B cell (primary cell): ENCODE data around the gene N4BP2. TPM values are rescaled to one million over a fixed set of nuclear protein-coding genes. Genes with fewer than 3 reads are reported as not detected.

Source experiments
- ATAC-seq: fragments of 200-7000 bp; cut with Tn5 transposase; one replicate; pipeline ENCODE4 v1.10.0; 2021; ENCODE audit warnings: low read depth, mild to moderate bottlenecking, moderate number of reproducible peaks, moderate library complexity
- CTCF ChIA-PET: fragments of 350-600 bp; sonication (Branson Sonifier 250); formaldehyde crosslinking; loops from one replicate; lab custom pipeline; 2021; ENCODE audit warnings: antibody characterized with exemption, inconsistent platforms; lab: Charles Lee
- POLR2A ChIA-PET: fragments of 350-600 bp; sonication (Branson Sonifier 250); formaldehyde crosslinking; loops from one replicate; lab custom pipeline; 2021; ENCODE audit warnings: antibody characterized with exemption; lab: Charles Lee
- DNase-seq: peaks from one replicate; pipeline ENCODE4 v3.0.0; 2013
- H2AFZ ChIP-seq: 2 replicates; pipeline ENCODE4 v1.6.1; 2012; ENCODE audit warnings: mild to moderate bottlenecking, low read depth, low read length; ENCODE audit not compliant: insufficient read depth, poor library complexity, severe bottlenecking
- H3K27ac ChIP-seq, 2 donors: 1 replicate in 1 of 2; 2 replicates in 1 of 2; pipeline ENCODE4 v1.5.1; 2012 to 2013; ENCODE audit warnings: low read length in 2 of 2, mild to moderate bottlenecking in 2 of 2, moderate library complexity in 1 of 2
- H3K27me3 ChIP-seq, 4 experiments: fragments of 200-600 bp in 1 of 4; sonication (generic) in 1 of 4; replicated peaks in 1 of 4; 1 replicate in 2 of 4; 2 replicates in 2 of 4; pipeline versions ENCODE4 v1.6.1 to v1.7.0; 2013 to 2016; ENCODE audit warnings: low read length in 3 of 4, mild to moderate bottlenecking in 2 of 4, mixed read lengths in 1 of 4, moderate library complexity in 1 of 4; ENCODE audit not compliant: insufficient read depth in 4 of 4, control insufficient read depth in 3 of 4; ENCODE audit errors: control extremely low read depth in 1 of 4
- H3K36me3 ChIP-seq, 2 experiments: replicated peaks in 1 of 2; 1 replicate in 1 of 2; 2 replicates in 1 of 2; pipeline versions ENCODE4 v1.6.1 to v1.7.1; 2013; ENCODE audit warnings: low read length in 1 of 2; ENCODE audit not compliant: insufficient read depth in 2 of 2, control insufficient read depth in 1 of 2; ENCODE audit errors: control extremely low read depth in 1 of 2, extremely low read depth in 1 of 2
- H3K4me1 ChIP-seq, 2 donors: fragments of 200-600 bp in 1 of 2; sonication (generic) in 1 of 2; 1 replicate in 1 of 2; 2 replicates in 1 of 2; pipeline versions ENCODE4 v1.5.1 to v1.6.1; 2013 to 2017; ENCODE audit warnings: low read length in 2 of 2; ENCODE audit not compliant: control insufficient read depth in 2 of 2, insufficient read depth in 2 of 2
- H3K4me2 ChIP-seq: replicated peaks from 2 replicates; pipeline ENCODE3; 2012; ENCODE audit warnings: mild to moderate bottlenecking, low read depth, low read length; ENCODE audit not compliant: poor library complexity, severe bottlenecking
- H3K4me3 ChIP-seq, 5 experiments: fragments of 200-600 bp in 1 of 5; sonication (generic) in 1 of 5; 1 replicate in 3 of 5; 2 replicates in 2 of 5; pipeline versions ENCODE4 v1.5.1 to v1.7.0; 2011 to 2016; ENCODE audit warnings: low read length in 4 of 5, mild to moderate bottlenecking in 4 of 5, low read depth in 2 of 5, control low read depth in 1 of 5, moderate library complexity in 1 of 5; ENCODE audit not compliant: insufficient read depth in 1 of 5; ENCODE audit errors: control extremely low read depth in 1 of 5, extremely low read depth in 1 of 5
- H3K79me2 ChIP-seq: fragments of 200-600 bp; sonication (generic); one replicate; pipeline ENCODE4 v1.6.0; 2016; ENCODE audit warnings: low read length; ENCODE audit not compliant: control insufficient read depth, insufficient read depth
- H3K9ac ChIP-seq: fragments of 200-600 bp; sonication (generic); 2 replicates; pipeline ENCODE4 v1.6.1; 2017; ENCODE audit warnings: mild to moderate bottlenecking, low read length, moderate library complexity
- H3K9me3 ChIP-seq, 3 donors: one replicate each; pipeline versions ENCODE4 v1.6.1 to v1.7.1; 2013; ENCODE audit warnings: low read length in 2 of 3; ENCODE audit not compliant: control insufficient read depth in 2 of 3, insufficient read depth in 1 of 3; ENCODE audit errors: control extremely low read depth in 1 of 3
- H4K20me1 ChIP-seq: 2 replicates; pipeline ENCODE4 v1.6.0; 2012; ENCODE audit warnings: mild to moderate bottlenecking, low read length; ENCODE audit not compliant: insufficient read depth, control insufficient read depth, poor library complexity, severe bottlenecking
- H3K27ac Mint-ChIP-seq: one replicate; pipeline ENCODE4 v1.8.0; 2021; ENCODE audit warnings: mixed read lengths
- H3K27me3 Mint-ChIP-seq: one replicate; pipeline ENCODE4 v1.8.0; 2021; ENCODE audit warnings: mixed read lengths
- H3K4me1 Mint-ChIP-seq: one replicate; pipeline ENCODE4 v1.8.0; 2021; ENCODE audit warnings: mixed read lengths
- H3K4me3 Mint-ChIP-seq: one replicate; pipeline ENCODE4 v1.8.0; 2021; ENCODE audit warnings: mixed read lengths
- H3K9me3 Mint-ChIP-seq: one replicate; pipeline ENCODE4 v1.8.0; 2022; ENCODE audit warnings: mixed read lengths; ENCODE audit not compliant: insufficient read depth
- CTCF ChIP-seq: fragments of 200-600 bp; IDR thresholded peaks from one replicate; pipeline ENCODE4 v1.8.0; 2022; ENCODE audit warnings: antibody characterized with exemption, mild to moderate bottlenecking
- EZH2 ChIP-seq: IDR thresholded peaks from 2 replicates; pipeline ENCODE4 v1.6.1; 2012; ENCODE audit warnings: borderline replicate concordance, low read depth, mild to moderate bottlenecking, moderate library complexity, low read length; ENCODE audit not compliant: insufficient read depth, poor library complexity, severe bottlenecking
- WGBS: methylation state at CpG from one replicate; pipeline ENCODE4 v1.1.5; 2013; ENCODE audit warnings: missing lambda C conversion rate; ENCODE audit not compliant: insufficient coverage; 5-methylcytosine and 5-hydroxymethylcytosine counted together
- intact Hi-C: fragments of 100-400 bp; cut with micrococcal nuclease; formaldehyde crosslinking; loops from one replicate; pipeline ENCODE4 v1.10.0; 2022
- polyA plus RNA-seq: library from polyadenylated mRNA; depleted of rRNA; stranded (reverse); fragments of >200 nt; gene quantifications from 2 replicates; pipeline ENCODE4 v1.2.3, GENCODE V29; 2012
- total RNA-seq, 2 donors: library from RNA; stranded (reverse); fragments of 120-200 nt in 1 of 2; gene quantifications; 1 replicate in 1 of 2; 2 replicates in 1 of 2; pipeline versions ENCODE4 v1.2.3 to v1.2.4, GENCODE V29; 2013 to 2022

The N4BP2 gene
- total and polyA plus RNA-seq, 2 donors (not counting 1 experiment from before 2014, with no cell fraction given), result 2.4 to 12.8 TPM

DNA sequence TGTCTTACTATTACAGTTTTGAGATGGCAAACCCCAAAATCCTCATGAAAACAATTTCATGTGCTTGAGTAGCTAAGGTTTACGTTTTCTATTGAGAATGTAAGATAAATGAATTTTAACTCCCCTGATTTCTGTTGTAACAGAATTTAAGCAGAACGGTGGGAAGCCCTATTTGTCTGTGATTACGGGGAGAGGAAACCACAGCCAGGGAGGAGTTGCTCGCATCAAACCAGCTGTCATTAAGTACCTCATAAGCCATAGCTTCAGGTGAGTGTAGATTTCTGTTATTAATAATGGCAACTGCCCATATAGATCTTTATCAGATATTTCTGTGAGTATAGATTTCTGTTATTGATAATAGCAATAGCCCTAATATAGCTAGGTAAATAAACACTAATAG, 96.0 kb downstream of the N4BP2 start:
- ChIA-PET POLR2A (interaction anchor here (0.5 to 1.7 kb wide), 3 partner anchors 34 to 166 kb away, joined by 4 to 6 read pairs (median 4); no protein-coding TSS in a partner anchor), CTCF (interaction anchor here (0.8 to 5.7 kb wide), 20 partner anchors 10 to 689 kb away, joined by 3 to 134 read pairs (median 7); partner anchors contain the start of gene RHOH)
- no peaks in the 10 kb centered on the region for H3K36me3 ChIP-seq
- H3K79me2 ChIP-seq, result peaks cover 61% of the 10 kb centered on the region
- Mint-ChIP-seq H3K27me3 (no peaks in the 10 kb centered on the region), H3K4me1 (peaks cover 38% of the 10 kb centered on the region), H3K4me3 (peak overlapping the region; percentile 62), H3K9me3 (peaks cover 3% of the 10 kb centered on the region), H3K27ac (peak overlapping the region; percentile 83)
- TF ChIP-seq CTCF, result no peak
- TF ChIP-seq EZH2, result no peak
- DNase-seq (peak; percentile 44), ATAC-seq (no peak)
- no CpG with 5 or more reads among the region's 4 CpGs for WGBS
- H3K4me3 ChIP-seq, result peak overlapping the region in 1 of 5 experiments; percentile 17
- H4K20me1 ChIP-seq, result no peaks in the 10 kb centered on the region
- peaks cover 22 to 32% of the 10 kb centered on the region in 2 donors for H3K4me1 ChIP-seq
- peak overlapping the region; percentile 46 for H2AFZ ChIP-seq
- no peaks in the 10 kb centered on the region for H3K27me3 ChIP-seq
- intact Hi-C loops, result loop anchor here (1.0 to 5.0 kb wide), 3 partner anchors 20 to 75 kb away; no protein-coding TSS in a partner anchor
- H3K27ac ChIP-seq, result peak overlapping the region; percentile 11 to 76
- peak overlapping the region; percentile 33 for H3K9ac ChIP-seq
- peak overlapping the region; percentile 50 for H3K4me2 ChIP-seq
- peaks cover 0 to 11% (median 6%) of the 10 kb centered on the region in 3 donors for H3K9me3 ChIP-seq

DNA sequence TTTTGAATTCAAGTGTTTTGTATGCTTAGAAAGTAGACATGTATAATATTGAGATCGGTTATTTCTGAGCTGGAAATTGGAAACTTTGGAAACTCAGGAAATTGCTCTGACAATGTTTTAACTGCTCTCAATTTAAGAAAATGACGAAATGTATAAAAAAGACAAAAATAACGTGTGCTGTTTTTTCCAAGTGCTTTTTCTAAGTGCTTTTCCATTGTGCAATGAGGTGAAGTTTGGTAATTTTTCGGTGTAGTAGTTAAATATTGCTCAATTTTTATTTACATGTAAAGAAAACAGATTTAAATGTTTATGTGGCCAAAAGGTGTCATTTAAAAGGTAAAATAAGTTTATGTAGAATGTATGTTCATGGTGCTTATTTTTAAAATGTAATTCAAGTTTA, 100.8 kb downstream of the N4BP2 start:
- H3K4me3 ChIP-seq, result no peak overlapping the region
- Mint-ChIP-seq H3K27ac (no peak overlapping the region), H3K4me1 (peaks cover 14% of the 10 kb centered on the region), H3K9me3 (no peaks in the 10 kb centered on the region), H3K4me3 (no peak overlapping the region), H3K27me3 (no peaks in the 10 kb centered on the region)
- DNase-seq (no peak), ATAC-seq (no peak)
- no peak overlapping the region for H3K9ac ChIP-seq
- TF ChIP-seq EZH2 (no peak), CTCF (no peak)
- CTCF ChIA-PET, result interaction anchor here (0.6 to 1.1 kb wide), 3 partner anchors 74 to 168 kb away, joined by 3 to 4 read pairs (median 4); partner anchors contain the start of gene N4BP2
- POLR2A ChIA-PET, result no interaction called here
- H3K27ac ChIP-seq, result no peak overlapping the region
- intact Hi-C loops, result no loop called here
- no peaks in the 10 kb centered on the region for H3K9me3 ChIP-seq
- H2AFZ ChIP-seq, result no peak overlapping the region
- no peak overlapping the region for H3K4me2 ChIP-seq
- peaks cover 27% of the 10 kb centered on the region for H3K79me2 ChIP-seq
- no peaks in the 10 kb centered on the region for H3K27me3 ChIP-seq
- no CpG with 5 or more reads among the region's 4 CpGs for WGBS
- no peaks in the 10 kb centered on the region for H3K36me3 ChIP-seq
- H4K20me1 ChIP-seq, result no peaks in the 10 kb centered on the region
- H3K4me1 ChIP-seq, result peaks cover 3 to 9% of the 10 kb centered on the region in 2 donors
